ENCODE measurements around the gene S100PBP. TPM values are rescaled to one million over a fixed set of nuclear protein-coding genes. Genes with fewer than 3 reads are reported as not detected.

Gene S100PBP
- total and polyA plus RNA-seq, 2 of the 13 experiments (the other 11 are each of a cell fraction or from before 2014, with no cell fraction given) = 20.4 to 26.1 TPM

- TF ChIP-seq DDIT3 (CRISPR knock-in tag; IDR thresholded peaks at IDR 0.05) (no peak), ZFY (CRISPR knock-in tag; IDR thresholded peaks at IDR 0.05) (peak; percentile 78), KDM5A (IDR thresholded peaks at IDR 0.05; ENCODE audit: borderline replicate concordance, low read length) (no peak), SMAD9 (CRISPR knock-in tag; IDR thresholded peaks at IDR 0.05) (no peak), ASH2L (IDR thresholded peaks at IDR 0.05; ENCODE audit: insufficient read length, low read depth, low read length) (peak; percentile 35), PHF20 (CRISPR knock-in tag; IDR thresholded peaks at IDR 0.05) (peak; percentile 40; the same call in 1 of the 2 replicates), GPN1 (CRISPR knock-in tag; IDR thresholded peaks at IDR 0.05; ENCODE audit: borderline replicate concordance) (no peak), SRSF4 (IDR thresholded peaks at IDR 0.05; ENCODE audit: low read depth, low read length, poor library complexity, severe bottlenecking) (no peak), ATRX (CRISPR knock-in tag; IDR thresholded peaks at IDR 0.05; ENCODE audit: borderline replicate concordance) (no peak), ZNF414 (CRISPR knock-in tag; IDR thresholded peaks at IDR 0.05) (peak; percentile 8; the same call in 1 of the 2 replicates), DMTF1 (CRISPR knock-in tag; IDR thresholded peaks at IDR 0.05) (no peak), ZNF263 (CRISPR knock-in tag; IDR thresholded peaks at IDR 0.05) (no peak; the same call in 1 of the 2 replicates), DRAP1 (CRISPR knock-in tag; IDR thresholded peaks at IDR 0.05) (no peak), AHDC1 (CRISPR knock-in tag; IDR thresholded peaks at IDR 0.05; ENCODE audit: borderline replicate concordance) (no peak), ZNF576 (CRISPR knock-in tag; IDR thresholded peaks at IDR 0.05) (no peak)
These were observed 648 bp downstream of the S100PBP start (continued) for GRCh38 chr1:32817815-32818786.
